ENCODE results near the gene ITSN1.

Gene ITSN1

GRCh38 chr21:33902349-33902748 lies 260.0 kb downstream of the ITSN1 start:
- Histone ChIP-seq H3K27me3 (replicated peaks; ENCODE audit: control insufficient read depth, insufficient read depth, low read length, poor library complexity, severe bottlenecking) (no peaks in the 10 kb centered on the region), H3K4me1 (ENCODE audit: control insufficient read depth, insufficient read depth, low read length, poor library complexity, severe bottlenecking) (no peaks in the 10 kb centered on the region), H3K27ac (ENCODE audit: insufficient read depth, low read length, poor library complexity, severe bottlenecking) (no peak overlapping the region), H3K4me3 (ENCODE audit: insufficient read depth, low read depth, low read length, poor library complexity, severe bottlenecking) (no peak overlapping the region), H3K36me3 (ENCODE audit: control insufficient read depth, insufficient read depth, low read length) (peaks cover 47% of the 10 kb centered on the region), H3K9me3 (ENCODE audit: control insufficient read depth, low read length) (no peaks in the 10 kb centered on the region)
- no peak for DNase-seq

- no peaks in the 10 kb centered on the region for H3K9me3 ChIP-seq (ENCODE audit: control insufficient read depth, low read length)
- H3K4me1 ChIP-seq (ENCODE audit: control insufficient read depth, insufficient read depth, low read length, poor library complexity, severe bottlenecking) = no peaks in the 10 kb centered on the region
- H3K36me3 ChIP-seq (ENCODE audit: control insufficient read depth, insufficient read depth, low read length) = peaks cover 64% of the 10 kb centered on the region
- no peak overlapping the region for H3K4me3 ChIP-seq (ENCODE audit: insufficient read depth, low read depth, low read length, poor library complexity, severe bottlenecking)
- no peaks in the 10 kb centered on the region for H3K27me3 ChIP-seq (replicated peaks; ENCODE audit: control insufficient read depth, insufficient read depth, low read length, poor library complexity, severe bottlenecking)
- H3K27ac ChIP-seq (ENCODE audit: insufficient read depth, low read length, poor library complexity, severe bottlenecking) = no peak overlapping the region
- no peak for DNase-seq
These were observed 261.7 kb downstream of the ITSN1 start for GRCh38 chr21:33904041-33904440.

- Histone ChIP-seq H3K4me1 (ENCODE audit: control insufficient read depth, insufficient read depth, low read length, poor library complexity, severe bottlenecking) (no peaks in the 10 kb centered on the region), H3K36me3 (ENCODE audit: control insufficient read depth, insufficient read depth, low read length) (peaks cover 76% of the 10 kb centered on the region), H3K27ac (ENCODE audit: insufficient read depth, low read length, poor library complexity, severe bottlenecking) (no peak overlapping the region), H3K4me3 (ENCODE audit: insufficient read depth, low read depth, low read length, poor library complexity, severe bottlenecking) (no peak overlapping the region), H3K9me3 (ENCODE audit: control insufficient read depth, low read length) (no peaks in the 10 kb centered on the region), H3K27me3 (replicated peaks; ENCODE audit: control insufficient read depth, insufficient read depth, low read length, poor library complexity, severe bottlenecking) (no peaks in the 10 kb centered on the region)
- DNase-seq = no peak
These were observed 266.5 kb downstream of the ITSN1 start for GRCh38 chr21:33908760-33909159.

- no peak for DNase-seq
- Histone ChIP-seq H3K36me3 (ENCODE audit: control insufficient read depth, insufficient read depth, low read length) (peaks cover 68% of the 10 kb centered on the region), H3K27ac (ENCODE audit: insufficient read depth, low read length, poor library complexity, severe bottlenecking) (no peak overlapping the region), H3K4me3 (ENCODE audit: insufficient read depth, low read depth, low read length, poor library complexity, severe bottlenecking) (no peak overlapping the region), H3K27me3 (replicated peaks; ENCODE audit: control insufficient read depth, insufficient read depth, low read length, poor library complexity, severe bottlenecking) (no peaks in the 10 kb centered on the region), H3K4me1 (ENCODE audit: control insufficient read depth, insufficient read depth, low read length, poor library complexity, severe bottlenecking) (peaks cover 6% of the 10 kb centered on the region), H3K9me3 (ENCODE audit: control insufficient read depth, low read length) (no peaks in the 10 kb centered on the region)
These were observed 267.5 kb downstream of the ITSN1 start for GRCh38 chr21:33909756-33910155.

- Histone ChIP-seq H3K4me3 (ENCODE audit: insufficient read depth, low read depth, low read length, poor library complexity, severe bottlenecking) (no peak overlapping the region), H3K27ac (ENCODE audit: insufficient read depth, low read length, poor library complexity, severe bottlenecking) (no peak overlapping the region), H3K9me3 (ENCODE audit: control insufficient read depth, low read length) (no peaks in the 10 kb centered on the region), H3K4me1 (ENCODE audit: control insufficient read depth, insufficient read depth, low read length, poor library complexity, severe bottlenecking) (peaks cover 10% of the 10 kb centered on the region), H3K27me3 (replicated peaks; ENCODE audit: control insufficient read depth, insufficient read depth, low read length, poor library complexity, severe bottlenecking) (no peaks in the 10 kb centered on the region), H3K36me3 (ENCODE audit: control insufficient read depth, insufficient read depth, low read length) (peaks cover 32% of the 10 kb centered on the region)
- no peak for DNase-seq
These were observed 271.9 kb downstream of the ITSN1 start for GRCh38 chr21:33914188-33914587.

DNA sequence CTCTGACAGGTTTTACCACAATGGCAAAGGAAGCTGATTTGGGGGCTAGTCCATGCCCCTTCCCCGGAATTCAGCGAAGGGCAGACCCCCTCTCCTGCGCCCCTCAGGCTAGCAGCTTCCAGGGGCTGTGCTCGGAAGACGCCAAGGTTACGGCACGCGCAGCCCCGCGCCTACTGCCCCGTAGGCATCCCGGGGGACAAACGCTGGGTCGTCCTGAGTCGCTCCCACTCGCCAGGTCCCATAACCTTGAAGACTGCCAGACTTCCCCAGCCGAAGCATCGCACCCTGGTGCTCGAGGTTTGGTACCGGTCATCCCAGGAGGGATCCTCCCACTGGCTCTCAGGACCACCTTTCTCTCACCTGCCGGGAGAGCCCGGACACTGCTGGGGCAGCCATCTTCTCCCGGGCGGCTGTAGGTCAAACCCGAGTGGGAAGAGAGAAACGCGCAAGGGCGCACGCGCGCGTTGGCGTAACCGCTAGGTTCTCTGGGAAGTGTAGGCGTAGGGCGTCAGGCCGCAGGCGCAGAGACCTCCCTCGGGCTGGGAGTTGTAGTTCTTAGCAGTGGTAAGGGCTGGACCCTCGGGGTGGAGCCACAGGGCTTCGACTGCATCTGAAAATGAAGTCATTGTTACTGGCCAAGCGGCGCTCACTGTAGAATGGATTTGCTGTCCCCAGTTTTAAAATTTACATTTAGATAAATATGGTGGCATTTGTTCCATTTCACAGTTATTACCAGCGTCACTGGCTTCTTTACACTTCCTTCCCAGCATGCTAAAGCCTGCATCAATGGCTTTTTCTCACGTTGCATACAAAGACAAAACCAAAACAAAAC lies 273.3 kb downstream of the ITSN1 start, which contains the start of gene ATP5PO:
ATP5PO (minus strand) TSS at position 437 of the 832 bp plus-strand sequence; CDS start at position 396, 41 bp downstream.
- Histone ChIP-seq H3K4me1 (ENCODE audit: control insufficient read depth, insufficient read depth, low read length, poor library complexity, severe bottlenecking) (peaks cover 10% of the 10 kb centered on the region), H3K9me3 (ENCODE audit: control insufficient read depth, low read length) (no peaks in the 10 kb centered on the region), H3K27me3 (replicated peaks; ENCODE audit: control insufficient read depth, insufficient read depth, low read length, poor library complexity, severe bottlenecking) (no peaks in the 10 kb centered on the region), H3K4me3 (ENCODE audit: insufficient read depth, low read depth, low read length, poor library complexity, severe bottlenecking) (peak within 1 kb of the TSS; percentile 90), H3K27ac (ENCODE audit: insufficient read depth, low read length, poor library complexity, severe bottlenecking) (peak within 1 kb of the TSS; percentile 84), H3K36me3 (ENCODE audit: control insufficient read depth, insufficient read depth, low read length) (peaks cover 21% of the 10 kb centered on the region)
- DNase-seq = peak; percentile 88 to 96 (median 92)

GRCh38 chr21:33916200-33916567 lies 273.9 kb downstream of the ITSN1 start:
- no peak for DNase-seq
- Histone ChIP-seq H3K36me3 (ENCODE audit: control insufficient read depth, insufficient read depth, low read length) (peaks cover 15% of the 10 kb centered on the region), H3K4me1 (ENCODE audit: control insufficient read depth, insufficient read depth, low read length, poor library complexity, severe bottlenecking) (peaks cover 10% of the 10 kb centered on the region), H3K27ac (ENCODE audit: insufficient read depth, low read length, poor library complexity, severe bottlenecking) (peak overlapping the region; percentile 84), H3K4me3 (ENCODE audit: insufficient read depth, low read depth, low read length, poor library complexity, severe bottlenecking) (peak overlapping the region; percentile 90), H3K27me3 (replicated peaks; ENCODE audit: control insufficient read depth, insufficient read depth, low read length, poor library complexity, severe bottlenecking) (no peaks in the 10 kb centered on the region), H3K9me3 (ENCODE audit: control insufficient read depth, low read length) (no peaks in the 10 kb centered on the region)

- Histone ChIP-seq H3K27ac (ENCODE audit: insufficient read depth, low read length, poor library complexity, severe bottlenecking) (no peak overlapping the region), H3K4me1 (ENCODE audit: control insufficient read depth, insufficient read depth, low read length, poor library complexity, severe bottlenecking) (peaks cover 10% of the 10 kb centered on the region), H3K36me3 (ENCODE audit: control insufficient read depth, insufficient read depth, low read length) (peaks cover 5% of the 10 kb centered on the region), H3K9me3 (ENCODE audit: control insufficient read depth, low read length) (no peaks in the 10 kb centered on the region), H3K27me3 (replicated peaks; ENCODE audit: control insufficient read depth, insufficient read depth, low read length, poor library complexity, severe bottlenecking) (no peaks in the 10 kb centered on the region), H3K4me3 (ENCODE audit: insufficient read depth, low read depth, low read length, poor library complexity, severe bottlenecking) (no peak overlapping the region)
- no peak for DNase-seq
These were observed 275.1 kb downstream of the ITSN1 start for GRCh38 chr21:33917421-33917820.

GRCh38 chr21:33924079-33924765 lies 281.9 kb downstream of the ITSN1 start:
- DNase-seq = peak; percentile 69 to 81 (median 74)
- H3K27ac ChIP-seq (ENCODE audit: insufficient read depth, low read length, poor library complexity, severe bottlenecking) = no peak overlapping the region
- no peaks in the 10 kb centered on the region for H3K9me3 ChIP-seq (ENCODE audit: control insufficient read depth, low read length)
- H3K27me3 ChIP-seq (replicated peaks; ENCODE audit: control insufficient read depth, insufficient read depth, low read length, poor library complexity, severe bottlenecking) = no peaks in the 10 kb centered on the region
- H3K36me3 ChIP-seq (ENCODE audit: control insufficient read depth, insufficient read depth, low read length) = no peaks in the 10 kb centered on the region
- H3K4me3 ChIP-seq (ENCODE audit: insufficient read depth, low read depth, low read length, poor library complexity, severe bottlenecking) = no peak overlapping the region
- H3K4me1 ChIP-seq (ENCODE audit: control insufficient read depth, insufficient read depth, low read length, poor library complexity, severe bottlenecking) = peaks cover 5% of the 10 kb centered on the region

GRCh38 chr21:33924766-33925100 lies 282.4 kb downstream of the ITSN1 start:
- peaks cover 5% of the 10 kb centered on the region for H3K4me1 ChIP-seq (ENCODE audit: control insufficient read depth, insufficient read depth, low read length, poor library complexity, severe bottlenecking)
- no peaks in the 10 kb centered on the region for H3K9me3 ChIP-seq (ENCODE audit: control insufficient read depth, low read length)
- H3K36me3 ChIP-seq (ENCODE audit: control insufficient read depth, insufficient read depth, low read length) = no peaks in the 10 kb centered on the region
- H3K4me3 ChIP-seq (ENCODE audit: insufficient read depth, low read depth, low read length, poor library complexity, severe bottlenecking) = no peak overlapping the region
- H3K27me3 ChIP-seq (replicated peaks; ENCODE audit: control insufficient read depth, insufficient read depth, low read length, poor library complexity, severe bottlenecking) = no peaks in the 10 kb centered on the region
- H3K27ac ChIP-seq (ENCODE audit: insufficient read depth, low read length, poor library complexity, severe bottlenecking) = no peak overlapping the region
- no peak for DNase-seq
